Measurements from ENCODE around the gene FXYD5.

The FXYD5 gene

GRCh38 chr19:35216016-35216832 lies 61.7 kb downstream of the FXYD5 start:
- DNase-seq, result no peak

- DNase-seq, result peak in 5 of 14 donors; percentile 11 to 31 (median 17)
Observed at GRCh38 chr19:35216833-35217648, 62.5 kb downstream of the FXYD5 start.

- DNase-seq, result no peak
Observed at GRCh38 chr19:35217649-35217990, 63.1 kb downstream of the FXYD5 start.

GRCh38 chr19:35219008-35219407 lies 64.5 kb downstream of the FXYD5 start:
- no peak for DNase-seq

Measured in C1 segment of cervical spinal cord (tissue), 14 donors.